H1 (cell line): ENCODE results near the gene YIPF3. TPM values are rescaled to one million over a fixed set of nuclear protein-coding genes. Genes with fewer than 3 reads are reported as not detected.

Experiments used
- BRCA1 ChIP-seq: IDR thresholded peaks from 2 replicates; pipeline ENCODE4 v1.6.1; 2012; ENCODE audit warnings: low read depth, low read length, improper control_type of control experiment
- CTCF ChIP-seq, 3 experiments: IDR thresholded peaks; 1 replicate in 2 of 3; 2 replicates in 1 of 3; pipeline versions ENCODE4 v1.5.1 to v1.6.1; 2011; ENCODE audit warnings: low read length in 3 of 3, mild to moderate bottlenecking in 3 of 3, inconsistent platforms in 2 of 3, low read depth in 1 of 3, moderate library complexity in 1 of 3; ENCODE audit not compliant: insufficient read depth in 1 of 3; ENCODE audit errors: control extremely low read depth in 1 of 3
- KDM4A ChIP-seq: IDR thresholded peaks from one replicate; pipeline ENCODE4 v1.7.1; 2012; ENCODE audit warnings: low read depth, mild to moderate bottlenecking, moderate library complexity, low read length, inconsistent platforms; ENCODE audit not compliant: severe bottlenecking
- NANOG ChIP-seq: IDR thresholded peaks from 2 replicates; pipeline ENCODE4 v1.6.1; 2011; ENCODE audit warnings: low read length, low read depth, mild to moderate bottlenecking, inconsistent platforms; ENCODE audit not compliant: insufficient read depth, poor library complexity, severe bottlenecking
- PHF8 ChIP-seq: fragments of 200-600 bp; sonication (generic); conservative IDR thresholded peaks from 2 replicates; pipeline ENCODE4 v1.7.1; 2012; ENCODE audit warnings: low read depth, mild to moderate bottlenecking, inconsistent platforms, low read length, moderate library complexity
- POLR2AphosphoS5 ChIP-seq: IDR thresholded peaks from 2 replicates; pipeline ENCODE4 v1.6.1; 2011; ENCODE audit warnings: low read depth, low read length
- SAP30 ChIP-seq: fragments of 300-600 bp; sonication (generic); IDR thresholded peaks from 2 replicates; pipeline ENCODE4 v1.7.1; 2012; ENCODE audit warnings: low read length, moderate library complexity, mild to moderate bottlenecking, inconsistent platforms; ENCODE audit not compliant: insufficient read depth, insufficient replicate concordance
- SP1 ChIP-seq: IDR thresholded peaks from 2 replicates; pipeline ENCODE4 v1.6.1; 2011; ENCODE audit warnings: low read depth, low read length
- SP2 ChIP-seq: IDR thresholded peaks from 2 replicates; pipeline ENCODE4 v1.6.1; 2012; ENCODE audit warnings: mild to moderate bottlenecking, low read length, inconsistent platforms
- TAF1 ChIP-seq: IDR thresholded peaks from 2 replicates; pipeline ENCODE4 v1.6.1; 2011; ENCODE audit warnings: mild to moderate bottlenecking, low read depth, low read length
- polyA plus RNA-seq, 7 experiments: library from polyadenylated mRNA; depleted of rRNA in 3 of 7; stranded (reverse) in 5 of 7; unstranded in 2 of 7; fragments of >200 nt in 5 of 7; fragments of 200-250 nt in 2 of 7; gene quantifications; 1 replicate in 5 of 7; 2 replicates in 1 of 7; 4 replicates in 1 of 7; pipeline versions ENCODE4 v1.2.1 to v1.2.3, GENCODE V29; 2011 to 2013; ENCODE audit warnings: missing spikeins in 2 of 7, mixed read lengths in 2 of 7
- total RNA-seq: library from RNA; stranded (reverse); fragmentation: NEBNext Ultra II Directional; extraction: Animal tissue kit (Norgen Biotek cat#: 25700); gene quantifications from 2 replicates; pipeline ENCODE4 v1.2.1, GENCODE V29; 2021

YIPF3 gene
- total and polyA plus RNA-seq, 2 of the 8 experiments (the other 6 are each of a cell fraction or from before 2014, with no cell fraction given) = 77.2 to 225 TPM

- no peak for TF ChIP-seq CTCF (IDR thresholded peaks at IDR 0.05; ENCODE audit: control extremely low read depth in 1 of 3, insufficient read depth in 1 of 3, low read depth in 1 of 3, low read length in 3 of 3)
- TF ChIP-seq POLR2AphosphoS5 = no peak
- no peak for TF ChIP-seq KDM4A
- no peak for TF ChIP-seq SAP30
- no peak for TF ChIP-seq SP1
- TF ChIP-seq NANOG = no peak
- no peak for TF ChIP-seq TAF1
- no peak for TF ChIP-seq PHF8
- no peak for TF ChIP-seq BRCA1
- no peak for TF ChIP-seq SP2
Measured at GRCh38 chr6:43492673-43493072, 24.1 kb downstream of the YIPF3 start (continued).
